Loucy (cell line): Measurements from ENCODE around the gene CDH13.

Source experiments
- H2AFZ ChIP-seq: fragments of 200-600 bp; sonication (generic); 2 replicates; pipeline ENCODE4 v1.6.0; 2016; ENCODE audit warnings: antibody characterized with exemption, mild to moderate bottlenecking, low read length, moderate library complexity
- H3F3A ChIP-seq: fragments of 200-600 bp; 2 replicates; pipeline ENCODE4 v1.6.0; 2016; ENCODE audit warnings: antibody characterized with exemption, low read depth, mild to moderate bottlenecking
- H3K27me3 ChIP-seq: fragments of 200-600 bp; sonication (generic); 2 replicates; pipeline ENCODE4 v1.6.1; 2014; ENCODE audit warnings: low read length, mild to moderate bottlenecking; ENCODE audit not compliant: insufficient read depth, poor library complexity, severe bottlenecking
- H3K36me3 ChIP-seq: fragments of 200-600 bp; sonication (generic); 2 replicates; pipeline ENCODE4 v1.6.1; 2016; ENCODE audit warnings: low read length; ENCODE audit not compliant: insufficient read depth
- H3K4me1 ChIP-seq: fragments of 200-600 bp; sonication (generic); 2 replicates; pipeline ENCODE4 v1.5.1; 2014; ENCODE audit warnings: low read length, mild to moderate bottlenecking; ENCODE audit not compliant: insufficient read depth, poor library complexity, severe bottlenecking
- H3K4me2 ChIP-seq: fragments of 200-600 bp; sonication (generic); 2 replicates; pipeline ENCODE4 v1.6.0; 2014; ENCODE audit warnings: antibody characterized with exemption, low read length, low read depth, mild to moderate bottlenecking; ENCODE audit not compliant: poor library complexity, severe bottlenecking
- H3K4me3 ChIP-seq: fragments of 200-600 bp; sonication (generic); 2 replicates; pipeline ENCODE4 v1.5.1; 2014; ENCODE audit warnings: low read length, mild to moderate bottlenecking, mixed read lengths; ENCODE audit not compliant: poor library complexity, severe bottlenecking
- H3K79me2 ChIP-seq: fragments of 200-600 bp; sonication (generic); 2 replicates; pipeline ENCODE4 v1.6.1; 2014; ENCODE audit warnings: low read length; ENCODE audit not compliant: insufficient read depth
- H3K9ac ChIP-seq: fragments of 200-600 bp; sonication (generic); 2 replicates; pipeline ENCODE4 v1.6.0; 2014; ENCODE audit warnings: mild to moderate bottlenecking, low read depth, low read length, moderate library complexity; ENCODE audit not compliant: poor library complexity, severe bottlenecking
- H3K9me2 ChIP-seq: fragments of 200-600 bp; sonication (generic); replicated peaks from 2 replicates; pipeline ENCODE4 v1.6.1; 2016; ENCODE audit warnings: low read depth, low read length, mixed read lengths
- H3K9me3 ChIP-seq: fragments of 200-600 bp; sonication (generic); 2 replicates; pipeline ENCODE4 v1.6.1; 2014; ENCODE audit warnings: mild to moderate bottlenecking, antibody characterized with exemption, low read length, low read depth; ENCODE audit not compliant: insufficient read depth
- H4K20me1 ChIP-seq: fragments of 200-600 bp; sonication (generic); 2 replicates; pipeline ENCODE4 v1.6.0; 2014; ENCODE audit warnings: antibody characterized with exemption, low read length, mild to moderate bottlenecking; ENCODE audit not compliant: insufficient read depth, poor library complexity, severe bottlenecking
- CTCF ChIP-seq: fragments of 200-600 bp; sonication (generic); conservative IDR thresholded peaks from 2 replicates; pipeline ENCODE4 v1.5.1; 2014; ENCODE audit warnings: mild to moderate bottlenecking, antibody characterized with exemption, low read length
- EZH2phosphoT487 ChIP-seq: fragments of 200-600 bp; IDR thresholded peaks from 2 replicates; pipeline ENCODE4 v1.6.1; 2018; ENCODE audit warnings: antibody characterized with exemption, mild to moderate bottlenecking, moderate library complexity, borderline replicate concordance

CDH13 gene

GRCh38 chr16:83843657-83844056 is 1216.9 kb downstream of the CDH13 start:
- no peaks in the 10 kb centered on the region for H3K79me2 ChIP-seq
- H3K4me1 ChIP-seq = no peaks in the 10 kb centered on the region
- TF ChIP-seq CTCF (no peak), EZH2phosphoT487 (no peak)
- H3K4me2 ChIP-seq = no peak overlapping the region
- H3K36me3 ChIP-seq = no peaks in the 10 kb centered on the region
- H3K9ac ChIP-seq = no peak overlapping the region
- no peaks in the 10 kb centered on the region for H3K9me3 ChIP-seq
- no peaks in the 10 kb centered on the region for H4K20me1 ChIP-seq
- no peaks in the 10 kb centered on the region for H3K9me2 ChIP-seq
- H2AFZ ChIP-seq = no peak overlapping the region
- no peak overlapping the region for H3K4me3 ChIP-seq
- H3F3A ChIP-seq = no peaks in the 10 kb centered on the region
- no peaks in the 10 kb centered on the region for H3K27me3 ChIP-seq

GRCh38 chr16:83845263-83845662 is 1218.5 kb downstream of the CDH13 start:
- Histone ChIP-seq H3K4me2 (no peak overlapping the region), H3K27me3 (no peaks in the 10 kb centered on the region), H3K9ac (no peak overlapping the region)

GRCh38 chr16:83847371-83848225 is 1220.8 kb downstream of the CDH13 start:
- no peaks in the 10 kb centered on the region for H3K9me3 ChIP-seq
- H3K27me3 ChIP-seq = no peaks in the 10 kb centered on the region
- H3K79me2 ChIP-seq = no peaks in the 10 kb centered on the region
- no peaks in the 10 kb centered on the region for H3K4me1 ChIP-seq
- no peak overlapping the region for H3K4me3 ChIP-seq
- H3K4me2 ChIP-seq = no peak overlapping the region
- no peaks in the 10 kb centered on the region for H4K20me1 ChIP-seq
- no peaks in the 10 kb centered on the region for H3K9me2 ChIP-seq
- TF ChIP-seq CTCF (no peak), EZH2phosphoT487 (no peak)
- H3K9ac ChIP-seq = no peak overlapping the region
- H3F3A ChIP-seq = no peaks in the 10 kb centered on the region
- H2AFZ ChIP-seq = no peak overlapping the region
- no peaks in the 10 kb centered on the region for H3K36me3 ChIP-seq

More at GRCh38 chr16:83845263-83845662, 1218.5 kb downstream of the CDH13 start:
- Histone ChIP-seq H3K4me1 (no peaks in the 10 kb centered on the region), H2AFZ (no peak overlapping the region), H3K9me3 (no peaks in the 10 kb centered on the region), H4K20me1 (no peaks in the 10 kb centered on the region), H3K36me3 (no peaks in the 10 kb centered on the region), H3F3A (no peaks in the 10 kb centered on the region), H3K9me2 (no peaks in the 10 kb centered on the region), H3K79me2 (no peaks in the 10 kb centered on the region), H3K4me3 (no peak overlapping the region)
- no peak for TF ChIP-seq EZH2phosphoT487
- no peak for TF ChIP-seq CTCF
